ENCODE results near the gene SDK1.

SDK1 gene

DNA sequence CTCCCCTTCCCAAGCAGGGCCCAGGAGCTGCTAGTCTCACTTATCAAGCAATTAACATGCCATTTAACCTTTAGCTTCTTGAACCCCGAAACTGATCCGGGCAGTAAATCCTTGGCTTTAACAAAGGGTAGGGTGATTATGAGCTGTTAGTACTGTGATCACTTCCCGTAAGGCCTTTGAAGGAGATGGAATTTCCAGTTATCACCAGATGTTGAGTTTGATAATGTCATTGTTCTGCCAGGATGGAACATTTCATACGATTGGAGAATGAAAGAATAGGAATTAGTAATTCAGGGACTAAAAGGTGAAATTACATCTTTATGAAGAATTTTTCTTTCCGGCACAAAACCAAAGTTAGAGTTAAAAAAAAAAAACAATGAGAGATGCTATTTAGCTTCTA is 810.1 kb downstream of the SDK1 start:
- H3K9me3 ChIP-seq: no peaks in the 10 kb centered on the region
- no peak overlapping the region for H3K27ac ChIP-seq
- TF ChIP-seq, protein P1, sequence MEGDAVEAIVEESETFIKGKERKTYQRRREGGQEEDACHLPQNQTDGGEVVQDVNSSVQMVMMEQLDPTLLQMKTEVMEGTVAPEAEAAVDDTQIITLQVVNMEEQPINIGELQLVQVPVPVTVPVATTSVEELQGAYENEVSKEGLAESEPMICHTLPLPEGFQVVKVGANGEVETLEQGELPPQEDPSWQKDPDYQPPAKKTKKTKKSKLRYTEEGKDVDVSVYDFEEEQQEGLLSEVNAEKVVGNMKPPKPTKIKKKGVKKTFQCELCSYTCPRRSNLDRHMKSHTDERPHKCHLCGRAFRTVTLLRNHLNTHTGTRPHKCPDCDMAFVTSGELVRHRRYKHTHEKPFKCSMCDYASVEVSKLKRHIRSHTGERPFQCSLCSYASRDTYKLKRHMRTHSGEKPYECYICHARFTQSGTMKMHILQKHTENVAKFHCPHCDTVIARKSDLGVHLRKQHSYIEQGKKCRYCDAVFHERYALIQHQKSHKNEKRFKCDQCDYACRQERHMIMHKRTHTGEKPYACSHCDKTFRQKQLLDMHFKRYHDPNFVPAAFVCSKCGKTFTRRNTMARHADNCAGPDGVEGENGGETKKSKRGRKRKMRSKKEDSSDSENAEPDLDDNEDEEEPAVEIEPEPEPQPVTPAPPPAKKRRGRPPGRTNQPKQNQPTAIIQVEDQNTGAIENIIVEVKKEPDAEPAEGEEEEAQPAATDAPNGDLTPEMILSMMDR (IDR thresholded peaks at IDR 0.05): no peak
- H3K4me1 ChIP-seq (ENCODE audit: control insufficient read depth in 1 of 2, insufficient read depth in 1 of 2, low read depth in 1 of 2, low read length in 1 of 2): no peaks in the 10 kb centered on the region
- no peak overlapping the region for H3K4me3 ChIP-seq (ENCODE audit: low read depth in 1 of 2, low read length in 1 of 2)
- H3K27me3 ChIP-seq: no peaks in the 10 kb centered on the region
- H3K36me3 ChIP-seq: no peaks in the 10 kb centered on the region

DNA sequence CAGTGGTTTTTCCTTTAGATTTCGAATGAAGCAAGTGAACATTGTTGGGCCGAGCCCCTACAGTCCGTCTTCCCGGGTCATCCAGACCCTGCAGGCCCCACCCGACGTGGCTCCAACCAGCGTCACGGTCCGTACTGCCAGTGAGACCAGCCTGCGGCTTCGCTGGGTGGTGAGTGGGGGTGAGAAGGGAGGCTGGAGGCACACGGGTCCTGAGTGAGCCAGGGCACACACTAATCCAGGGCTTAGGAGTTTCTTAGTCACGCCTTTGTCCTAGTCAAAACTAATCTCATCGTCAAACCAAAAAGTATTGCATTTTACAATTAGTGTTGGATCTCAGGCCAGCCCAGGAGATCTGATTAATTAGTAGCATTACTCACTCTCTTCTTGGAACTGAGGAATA is 812.2 kb downstream of the SDK1 start:
- Histone ChIP-seq H3K4me1 (ENCODE audit: control insufficient read depth in 1 of 2, insufficient read depth in 1 of 2, low read depth in 1 of 2, low read length in 1 of 2) (no peaks in the 10 kb centered on the region), H3K27me3 (no peaks in the 10 kb centered on the region), H3K9me3 (no peaks in the 10 kb centered on the region), H3K27ac (no peak overlapping the region), H3K4me3 (ENCODE audit: low read depth in 1 of 2, low read length in 1 of 2) (no peak overlapping the region), H3K36me3 (no peaks in the 10 kb centered on the region)
- TF ChIP-seq, protein P1 (IDR thresholded peaks at IDR 0.05): no peak

DNA sequence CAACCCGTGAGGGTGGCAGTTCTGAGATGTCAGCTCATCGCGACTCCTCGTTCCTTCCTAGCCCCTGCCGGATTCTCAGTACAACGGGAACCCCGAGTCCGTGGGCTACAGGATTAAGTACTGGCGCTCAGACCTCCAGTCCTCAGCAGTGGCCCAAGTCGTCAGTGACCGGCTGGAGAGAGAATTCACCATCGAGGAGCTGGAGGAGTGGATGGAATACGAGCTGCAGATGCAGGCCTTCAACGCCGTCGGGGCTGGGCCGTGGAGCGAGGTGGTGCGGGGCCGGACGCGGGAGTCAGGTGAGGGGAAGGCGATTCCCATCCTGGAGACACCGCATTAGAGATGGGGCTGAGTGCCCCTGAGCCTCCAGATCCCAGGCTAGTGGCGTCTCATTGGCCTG is 812.9 kb downstream of the SDK1 start:
- Histone ChIP-seq H3K9me3 (no peaks in the 10 kb centered on the region), H3K27me3 (no peaks in the 10 kb centered on the region), H3K27ac (no peak overlapping the region), H3K36me3 (no peaks in the 10 kb centered on the region), H3K4me3 (ENCODE audit: low read depth in 1 of 2, low read length in 1 of 2) (no peak overlapping the region), H3K4me1 (ENCODE audit: control insufficient read depth in 1 of 2, insufficient read depth in 1 of 2, low read depth in 1 of 2, low read length in 1 of 2) (no peaks in the 10 kb centered on the region)
- TF ChIP-seq, protein P1 (IDR thresholded peaks at IDR 0.05): no peak

DNA sequence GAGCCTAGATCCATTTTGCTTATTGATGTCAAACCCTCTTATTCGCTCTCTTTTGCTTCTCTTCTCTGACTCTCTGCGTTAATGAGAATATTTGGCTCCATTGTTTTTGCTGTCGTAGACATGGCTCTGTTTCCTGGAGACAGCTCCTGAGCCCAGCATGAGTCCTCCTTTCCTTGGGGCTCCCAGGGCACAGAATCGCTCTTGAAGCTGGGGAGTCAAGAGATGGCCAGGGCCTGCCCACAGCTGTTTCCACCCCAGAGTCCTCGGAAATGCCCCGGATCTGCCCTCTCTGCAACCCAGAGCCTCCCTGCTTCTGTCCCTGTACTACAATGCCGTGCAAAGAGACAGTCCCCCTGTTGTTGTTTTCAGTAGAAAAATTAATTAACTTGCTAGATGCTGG is 814.4 kb downstream of the SDK1 start:
- no peak overlapping the region for H3K27ac ChIP-seq
- H3K4me1 ChIP-seq (ENCODE audit: control insufficient read depth in 1 of 2, insufficient read depth in 1 of 2, low read depth in 1 of 2, low read length in 1 of 2): no peaks in the 10 kb centered on the region
- TF ChIP-seq, protein P1 (IDR thresholded peaks at IDR 0.05): no peak
- no peak overlapping the region for H3K4me3 ChIP-seq (ENCODE audit: low read depth in 1 of 2, low read length in 1 of 2)
- H3K9me3 ChIP-seq: no peaks in the 10 kb centered on the region
- no peaks in the 10 kb centered on the region for H3K36me3 ChIP-seq
- no peaks in the 10 kb centered on the region for H3K27me3 ChIP-seq

DNA sequence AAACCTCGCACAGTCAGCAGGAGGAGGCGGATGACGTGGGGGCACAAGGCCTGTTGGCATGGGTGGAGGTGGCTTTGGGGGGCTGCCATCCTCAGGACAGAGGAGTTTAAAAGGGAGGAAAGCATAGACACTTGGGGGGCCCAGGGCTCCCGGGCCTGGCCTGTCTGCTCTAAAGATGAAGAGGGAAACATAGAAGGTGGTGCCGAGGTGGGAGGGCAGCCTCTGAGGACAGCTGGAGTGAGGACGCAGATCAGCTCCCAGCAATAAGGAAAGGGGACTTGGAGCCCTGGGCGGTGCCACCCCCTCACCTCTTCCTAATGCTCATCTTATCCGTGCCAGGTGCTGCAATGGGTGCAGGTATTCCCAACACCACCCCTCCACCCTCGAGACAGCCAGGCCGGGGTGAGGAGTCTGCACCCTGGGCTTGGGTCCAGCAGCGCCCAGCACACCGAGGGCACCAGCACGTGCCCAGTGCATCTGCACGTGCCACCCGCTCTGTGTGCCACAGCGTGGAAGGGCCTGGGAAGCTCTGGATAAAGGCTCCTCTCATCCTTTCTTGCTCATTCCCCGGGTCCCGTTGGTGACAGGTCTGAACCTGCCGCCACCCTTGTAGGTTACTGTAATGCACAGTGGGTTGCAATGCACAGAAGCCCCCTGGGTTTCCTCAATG is 815.0 kb downstream of the SDK1 start:
- Histone ChIP-seq H3K36me3 (no peaks in the 10 kb centered on the region), H3K4me3 (ENCODE audit: low read depth in 1 of 2, low read length in 1 of 2) (no peak overlapping the region), H3K4me1 (ENCODE audit: control insufficient read depth in 1 of 2, insufficient read depth in 1 of 2, low read depth in 1 of 2, low read length in 1 of 2) (no peaks in the 10 kb centered on the region), H3K9me3 (no peaks in the 10 kb centered on the region), H3K27ac (no peak overlapping the region), H3K27me3 (no peaks in the 10 kb centered on the region)
- TF ChIP-seq, protein P1 (IDR thresholded peaks at IDR 0.05): no peak
